IMR-90 (cell line): ENCODE measurements around the gene EPHX1. TPM values are rescaled to one million over a fixed set of nuclear protein-coding genes. Genes with fewer than 3 reads are reported as not detected.
A peak's percentile ranks its signal among the peaks of the same experiment; 100 is the strongest.

Source experiments
- ATAC-seq: fragments of 200-7000 bp; cut with Tn5 transposase; 2 replicates; pipeline ENCODE4 v1.9.1; 2020; ENCODE audit warnings: low read depth, mild to moderate bottlenecking, moderate library complexity
- BruUV-seq: library from RNA; stranded (reverse); fragments of 400-500 nt; replicated peaks from 2 replicates; lab custom pipeline; 2021; lab: Mats Ljungman, UMichigan
- CTCF ChIA-PET: fragments of 300-600 bp; formaldehyde crosslinking; extraction: SDS; loops from one replicate; lab custom pipeline; 2021; ENCODE audit warnings: antibody characterized with exemption; lab: Yijun Ruan, JAX
- POLR2A ChIA-PET: fragments of 300-600 bp; sonication (Branson Sonifier 250); formaldehyde crosslinking; loops from one replicate; lab custom pipeline; 2022; ENCODE audit warnings: antibody characterized with exemption; ENCODE audit not compliant: unreplicated experiment; lab: Charles Lee
- DNase-seq: peaks from one replicate; pipeline ENCODE4 v3.0.0; 2013
- H2AFZ ChIP-seq: replicated peaks from 2 replicates; pipeline ENCODE3; 2013; ENCODE audit warnings: low read length, mild to moderate bottlenecking; ENCODE audit not compliant: poor library complexity
- H2AK5ac ChIP-seq: 2 replicates; pipeline ENCODE4 v1.6.1; 2013; ENCODE audit warnings: low read depth, low read length, inconsistent platforms
- H2AK9ac ChIP-seq: replicated peaks from 2 replicates; pipeline ENCODE3; 2013; ENCODE audit warnings: mild to moderate bottlenecking, low read depth, low read length, moderate library complexity; ENCODE audit not compliant: poor library complexity
- H2BK120ac ChIP-seq: 2 replicates; pipeline ENCODE4 v1.6.1; 2013; ENCODE audit warnings: low read depth, low read length, inconsistent platforms
- H2BK15ac ChIP-seq: 3 replicates; pipeline ENCODE4 v1.6.1; 2013; ENCODE audit warnings: low read depth, low read length, inconsistent platforms
- H2BK20ac ChIP-seq: 2 replicates; pipeline ENCODE4 v1.6.1; 2013; ENCODE audit warnings: low read depth, mild to moderate bottlenecking, inconsistent platforms, low read length, moderate library complexity
- H2BK5ac ChIP-seq: 2 replicates; pipeline ENCODE4 v1.6.1; 2013; ENCODE audit warnings: mild to moderate bottlenecking, low read depth, low read length, inconsistent platforms; ENCODE audit not compliant: poor library complexity, severe bottlenecking
- H3K14ac ChIP-seq: replicated peaks from 2 replicates; pipeline ENCODE4 v1.6.1; 2013; ENCODE audit warnings: low read depth, low read length, inconsistent platforms
- H3K18ac ChIP-seq: 2 replicates; pipeline ENCODE4 v1.6.1; 2013; ENCODE audit warnings: low read depth, low read length, control low read depth
- H3K23ac ChIP-seq: 2 replicates; pipeline ENCODE4 v1.6.1; 2013; ENCODE audit warnings: low read depth, low read length, inconsistent platforms
- H3K27ac ChIP-seq: 2 replicates; pipeline ENCODE4 v1.5.1; 2013; ENCODE audit warnings: mild to moderate bottlenecking, control low read depth, low read length; ENCODE audit not compliant: insufficient read depth
- H3K27me3 ChIP-seq: 2 replicates; pipeline ENCODE4 v1.6.1; 2013; ENCODE audit warnings: low read length; ENCODE audit not compliant: control insufficient read depth, insufficient read depth
- H3K36me3 ChIP-seq: 2 replicates; pipeline ENCODE4 v1.6.1; 2013; ENCODE audit warnings: low read length, mixed read lengths; ENCODE audit not compliant: control insufficient read depth, insufficient read depth
- H3K4ac ChIP-seq: 2 replicates; pipeline ENCODE4 v1.6.1; 2013; ENCODE audit warnings: low read depth, low read length, inconsistent platforms
- H3K4me1 ChIP-seq: 2 replicates; pipeline ENCODE4 v1.6.1; 2013; ENCODE audit warnings: low read length, mixed read lengths; ENCODE audit not compliant: control insufficient read depth, insufficient read depth
- H3K4me2 ChIP-seq: 2 replicates; pipeline ENCODE4 v1.6.1; 2013; ENCODE audit warnings: low read depth, mild to moderate bottlenecking, control low read depth, low read length, moderate library complexity
- H3K4me3 ChIP-seq: 2 replicates; pipeline ENCODE4 v1.5.1; 2013; ENCODE audit warnings: low read depth, mild to moderate bottlenecking, control low read depth, low read length, moderate library complexity; ENCODE audit not compliant: insufficient read depth
- H3K56ac ChIP-seq: 2 replicates; pipeline ENCODE4 v1.6.1; 2013; ENCODE audit warnings: low read length, inconsistent platforms; ENCODE audit not compliant: insufficient read depth; ENCODE audit errors: extremely low read depth
- H3K79me1 ChIP-seq, 2 experiments: 2 replicates each; pipeline ENCODE4 v1.6.1; 2013; ENCODE audit warnings: low read length in 2 of 2, inconsistent platforms in 1 of 2, low read depth in 1 of 2
- H3K9ac ChIP-seq: 2 replicates; pipeline ENCODE4 v1.6.1; 2013; ENCODE audit warnings: low read depth, low read length, control low read depth
- H3K9me1 ChIP-seq: 2 replicates; pipeline ENCODE4 v1.6.1; 2013; ENCODE audit warnings: low read length, inconsistent platforms; ENCODE audit not compliant: insufficient read depth
- H3K9me3 ChIP-seq: 2 replicates; pipeline ENCODE4 v1.6.1; 2013; ENCODE audit warnings: low read length; ENCODE audit not compliant: control insufficient read depth, insufficient read depth
- H4K20me1 ChIP-seq: 2 replicates; pipeline ENCODE4 v1.6.1; 2013; ENCODE audit warnings: low read length, inconsistent platforms; ENCODE audit not compliant: insufficient read depth
- H4K5ac ChIP-seq: 2 replicates; pipeline ENCODE4 v1.6.1; 2013; ENCODE audit warnings: mild to moderate bottlenecking, low read depth, low read length, control low read depth
- H4K8ac ChIP-seq, 2 experiments: 2 replicates each; pipeline ENCODE4 v1.6.1; 2013; ENCODE audit warnings: low read depth in 2 of 2, low read length in 2 of 2, control low read depth in 1 of 2, inconsistent platforms in 1 of 2
- H4K91ac ChIP-seq: 2 replicates; pipeline ENCODE4 v1.6.1; 2013; ENCODE audit warnings: low read depth, low read length, inconsistent platforms; ENCODE audit not compliant: insufficient read depth
- CHD1 ChIP-seq: IDR thresholded peaks from 2 replicates; pipeline ENCODE4 v1.6.1; 2012; ENCODE audit warnings: low read depth, low read length, improper control_type of control experiment
- SMC3 ChIP-seq: fragments of 150-350 bp; IDR thresholded peaks from 2 replicates; pipeline ENCODE4 v1.6.1; 2016; ENCODE audit warnings: low read depth, mild to moderate bottlenecking, antibody characterized with exemption, low read length, moderate library complexity
- WGBS, 2 experiments: methylation state at CpG; one replicate each; pipeline versions ENCODE4 v1.1.5 to v1.1.7; 2013; ENCODE audit warnings: missing lambda C conversion rate in 2 of 2; ENCODE audit not compliant: insufficient read length in 1 of 2; ENCODE audit errors: extremely low coverage in 2 of 2; 5-methylcytosine and 5-hydroxymethylcytosine counted together
- dilution Hi-C: fragments of 300-500 bp; cut with HindIII; formaldehyde crosslinking; loops from one replicate; pipeline ENCODE4 v1.14.3; 2018; ENCODE audit warnings: low sequenced_read_pairs; ENCODE audit not compliant: unreplicated experiment
- in situ Hi-C: fragments of 300-500 bp; cut with MboI; formaldehyde crosslinking; loops from 3 replicates; pipeline ENCODE4 v1.14.3; 2019; ENCODE audit warnings: low sequenced_read_pairs, inconsistent platforms, mixed read lengths
- intact Hi-C: fragments of 100-400 bp; cut with micrococcal nuclease; formaldehyde crosslinking; loops from 2 replicates; pipeline ENCODE4 v1.10.0; 2022
- polyA plus RNA-seq, 3 experiments: library from polyadenylated mRNA; depleted of rRNA; stranded (reverse); fragments of >200 nt; gene quantifications; 2 replicates each; pipeline ENCODE4 v1.2.3, GENCODE V29; 2012; ENCODE audit warnings: low replicate concordance in 1 of 3
- total RNA-seq: library from RNA; depleted of rRNA; stranded (reverse); fragments of >200 nt; gene quantifications from 2 replicates; pipeline ENCODE4 v1.2.3, GENCODE V29; 2012

EPHX1 gene
- total and polyA plus RNA-seq, 2 of the 4 experiments (the other 2 are of a cell fraction), result 20.3 to 46.3 TPM

- H3K4me3 ChIP-seq, result no peak overlapping the region
- H3K9ac ChIP-seq, result no peak overlapping the region
- peak overlapping the region; percentile 61; the same call in 1 of the 2 replicates for H2AK5ac ChIP-seq
- intact Hi-C loops, result no loop called here
- no peak overlapping the region for H3K23ac ChIP-seq
- no peak overlapping the region for H2BK15ac ChIP-seq
- in situ Hi-C loops, result no loop called here
- peaks cover 0 to 24% of the 10 kb centered on the region in 2 experiments; a peak in 2 of 4 replicates for H3K79me1 ChIP-seq
- peaks cover 16% of the 10 kb centered on the region; the same call in 1 of the 2 replicates for H3K9me1 ChIP-seq
- H3K56ac ChIP-seq, result no peak overlapping the region
- dilution Hi-C loops, result no loop called here
- peak overlapping the region; percentile 3 for H2BK5ac ChIP-seq
- H4K5ac ChIP-seq, result no peak overlapping the region
- no peak overlapping the region for H3K14ac ChIP-seq
- TF ChIP-seq SMC3, result 0 out of 2 replicates have a peak, but pooled peaks have one; percentile 11
- TF ChIP-seq CHD1, result no peak
- H4K91ac ChIP-seq, result 0 out of 2 replicates have a peak overlapping the region, but pooled peaks have one; percentile 21
- peak overlapping the region; percentile 69 for H2AFZ ChIP-seq
- DNase-seq (peak; percentile 88), ATAC-seq (peak; percentile 77)
- no peak overlapping the region for H4K8ac ChIP-seq
- no TSS peak for BruUV-seq
- H3K4me1 ChIP-seq, result peaks cover 13% of the 10 kb centered on the region
- no peak overlapping the region for H3K18ac ChIP-seq
- H3K27me3 ChIP-seq, result no peaks in the 10 kb centered on the region
- H3K36me3 ChIP-seq, result peaks cover 50% of the 10 kb centered on the region
- H3K4me2 ChIP-seq, result no peak overlapping the region
- 0 out of 2 replicates have a peak overlapping the region, but pooled peaks have one; percentile 18 for H2BK120ac ChIP-seq
- H4K20me1 ChIP-seq, result peaks cover 14% of the 10 kb centered on the region
- CTCF ChIA-PET, result interaction anchor here (0.7 kb wide), 1 partner anchor 185 kb away, joined by 3 read pairs; no protein-coding TSS in a partner anchor
- POLR2A ChIA-PET, result no interaction called here
- whole genome bisulfite sequencing, 2 experiments, result 8% methylated on average over 2 of the region's 8 CpGs; no CpG with 5 or more reads in 1 of the 2 experiments
- H2BK20ac ChIP-seq, result no peak overlapping the region
- H3K4ac ChIP-seq, result no peak overlapping the region
- H3K9me3 ChIP-seq, result no peaks in the 10 kb centered on the region
- H3K27ac ChIP-seq, result peak overlapping the region; percentile 17; the same call in 1 of the 2 replicates
- peak overlapping the region; percentile 85 for H2AK9ac ChIP-seq
Measured at GRCh38 chr1:225866061-225866837, 56.3 kb downstream of the EPHX1 start.
